Endodermal cell (in vitro differentiated cells): ENCODE results near the gene FAM181A. TPM values are rescaled to one million over a fixed set of nuclear protein-coding genes. Genes with fewer than 3 reads are reported as not detected.
A peak's percentile ranks its signal among the peaks of the same experiment; 100 is the strongest.

Experiments
- DNase-seq: peaks from one replicate; pipeline ENCODE4 v3.0.0-alpha.2; 2017
- H3K27ac ChIP-seq: 2 replicates; pipeline ENCODE4 v1.5.1; 2013; ENCODE audit warnings: mild to moderate bottlenecking, low read depth, low read length, moderate library complexity
- H3K27me3 ChIP-seq: 2 replicates; pipeline ENCODE4 v1.6.1; 2013; ENCODE audit warnings: mild to moderate bottlenecking, low read length, moderate library complexity; ENCODE audit not compliant: insufficient read depth, control insufficient read depth, poor library complexity, severe bottlenecking
- H3K36me3 ChIP-seq: 2 replicates; pipeline ENCODE4 v1.7.0; 2013; ENCODE audit warnings: mild to moderate bottlenecking, low read length, moderate library complexity; ENCODE audit not compliant: control insufficient read depth, insufficient read depth
- H3K4me1 ChIP-seq: one replicate; pipeline ENCODE4 v1.7.0; 2013; ENCODE audit warnings: low read length; ENCODE audit not compliant: control insufficient read depth, insufficient read depth
- H3K4me3 ChIP-seq: 2 replicates; pipeline ENCODE4 v1.5.1; 2013; ENCODE audit warnings: mild to moderate bottlenecking, low read length, moderate library complexity
- H3K9ac ChIP-seq: 2 replicates; pipeline ENCODE4 v1.6.1; 2013; ENCODE audit warnings: mild to moderate bottlenecking, low read length, moderate library complexity; ENCODE audit not compliant: poor library complexity, severe bottlenecking; ENCODE audit errors: extremely low read depth
- H3K9me3 ChIP-seq: 2 replicates; pipeline ENCODE4 v1.6.1; 2013; ENCODE audit warnings: mild to moderate bottlenecking, low read length, moderate library complexity; ENCODE audit not compliant: control insufficient read depth
- H3K27ac Mint-ChIP-seq: 2 replicates; pipeline ENCODE4 v1.8.0; 2020; ENCODE audit warnings: mixed read lengths
- H3K27me3 Mint-ChIP-seq: 2 replicates; pipeline ENCODE4 v1.8.0; 2021; ENCODE audit warnings: mild to moderate bottlenecking, mixed read lengths; ENCODE audit not compliant: insufficient read depth
- H3K36me3 Mint-ChIP-seq: 2 replicates; pipeline ENCODE4 v1.8.0; 2020; ENCODE audit warnings: low read depth, mixed read lengths
- H3K4me1 Mint-ChIP-seq: 2 replicates; pipeline ENCODE4 v1.8.0; 2020; ENCODE audit warnings: mixed read lengths
- H3K4me3 Mint-ChIP-seq: 2 replicates; pipeline ENCODE4 v1.8.0; 2020; ENCODE audit warnings: mild to moderate bottlenecking, moderate library complexity, mixed read lengths
- H3K9me3 Mint-ChIP-seq: 2 replicates; pipeline ENCODE4 v1.8.0; 2020; ENCODE audit warnings: mild to moderate bottlenecking, mixed read lengths
- WGBS, 2 experiments: methylation state at CpG; one replicate each; pipeline versions ENCODE4 v1.1.5 to v1.1.7; 2013; ENCODE audit warnings: missing lambda C conversion rate in 2 of 2, mixed read lengths in 1 of 2; ENCODE audit not compliant: insufficient coverage in 1 of 2, insufficient read length in 1 of 2; 5-methylcytosine and 5-hydroxymethylcytosine counted together
- total RNA-seq, 2 donors: library from RNA; stranded (reverse); fragmentation: NEBNext Ultra II Directional in 1 of 2; extraction: Animal tissue kit (Norgen Biotek cat#: 25700) in 1 of 2; gene quantifications; 2 replicates in 1 of 2; 3 replicates in 1 of 2; pipeline ENCODE4 v1.2.1, GENCODE V29; 2021
- TF ChIP-seq, protein P1 (sequence below): fragments of 200-600 bp; sonication (generic); conservative IDR thresholded peaks from 2 replicates; pipeline ENCODE4 v1.5.0; 2021; ENCODE audit warnings: antibody characterized with exemption, mild to moderate bottlenecking

Gene FAM181A
- total RNA-seq, 2 donors from 2014 or later = not detected

DNA sequence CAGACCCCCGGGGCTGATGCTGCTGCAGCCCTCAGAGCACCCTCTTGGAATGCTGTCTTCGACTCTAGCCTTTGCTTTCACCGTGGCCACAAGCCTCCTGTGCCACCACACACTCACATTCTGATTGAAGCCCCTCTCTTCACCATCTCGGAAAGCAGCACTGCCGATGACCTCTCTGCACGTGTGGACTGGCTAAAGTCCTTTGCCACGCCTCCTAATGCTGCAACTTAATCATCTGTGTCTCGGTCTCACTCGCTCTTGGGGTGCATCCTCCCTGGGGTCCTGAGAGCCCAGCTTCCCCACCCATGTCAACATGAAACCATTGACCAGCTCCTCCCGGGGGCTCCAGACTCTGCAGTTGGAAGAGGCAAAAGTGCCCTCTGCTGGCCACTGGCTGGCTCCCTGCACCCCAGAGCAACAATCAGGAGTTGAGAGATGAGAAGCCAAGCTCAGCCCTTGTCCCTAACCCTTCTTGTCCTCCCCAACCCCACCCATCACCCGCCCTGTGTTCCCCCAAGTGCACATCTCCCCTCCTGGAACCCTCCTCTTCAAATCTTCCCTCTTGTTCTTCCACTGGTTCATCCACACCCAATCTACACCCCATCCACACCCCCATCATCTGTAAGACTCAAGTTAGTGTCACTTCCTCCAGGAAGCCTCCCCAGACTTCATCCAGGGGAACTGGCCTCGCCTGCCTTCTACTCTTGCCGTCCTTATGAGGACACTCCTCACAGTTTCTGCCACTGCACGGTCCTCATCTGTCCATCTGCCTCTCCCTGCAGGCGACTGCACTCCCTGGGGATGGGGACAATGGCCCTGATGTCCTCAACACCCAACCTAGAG is 23.6 kb upstream of the FAM181A start:
- 70 to 86% methylated on average over 12 to 15 of the region's 15 CpGs for WGBS, 2 experiments
- no peaks in the 10 kb centered on the region for H3K4me1 ChIP-seq
- TF ChIP-seq, protein P1, sequence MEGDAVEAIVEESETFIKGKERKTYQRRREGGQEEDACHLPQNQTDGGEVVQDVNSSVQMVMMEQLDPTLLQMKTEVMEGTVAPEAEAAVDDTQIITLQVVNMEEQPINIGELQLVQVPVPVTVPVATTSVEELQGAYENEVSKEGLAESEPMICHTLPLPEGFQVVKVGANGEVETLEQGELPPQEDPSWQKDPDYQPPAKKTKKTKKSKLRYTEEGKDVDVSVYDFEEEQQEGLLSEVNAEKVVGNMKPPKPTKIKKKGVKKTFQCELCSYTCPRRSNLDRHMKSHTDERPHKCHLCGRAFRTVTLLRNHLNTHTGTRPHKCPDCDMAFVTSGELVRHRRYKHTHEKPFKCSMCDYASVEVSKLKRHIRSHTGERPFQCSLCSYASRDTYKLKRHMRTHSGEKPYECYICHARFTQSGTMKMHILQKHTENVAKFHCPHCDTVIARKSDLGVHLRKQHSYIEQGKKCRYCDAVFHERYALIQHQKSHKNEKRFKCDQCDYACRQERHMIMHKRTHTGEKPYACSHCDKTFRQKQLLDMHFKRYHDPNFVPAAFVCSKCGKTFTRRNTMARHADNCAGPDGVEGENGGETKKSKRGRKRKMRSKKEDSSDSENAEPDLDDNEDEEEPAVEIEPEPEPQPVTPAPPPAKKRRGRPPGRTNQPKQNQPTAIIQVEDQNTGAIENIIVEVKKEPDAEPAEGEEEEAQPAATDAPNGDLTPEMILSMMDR = peak; percentile 88
- no peaks in the 10 kb centered on the region for H3K9me3 ChIP-seq
- Mint-ChIP-seq H3K4me1 (peaks cover 7% of the 10 kb centered on the region), H3K27me3 (no peaks in the 10 kb centered on the region), H3K4me3 (no peak overlapping the region), H3K36me3 (no peaks in the 10 kb centered on the region), H3K27ac (no peak overlapping the region), H3K9me3 (no peaks in the 10 kb centered on the region)
- no peak overlapping the region for H3K9ac ChIP-seq
- DNase-seq = peak; percentile 88
- no peak overlapping the region for H3K27ac ChIP-seq
- H3K4me3 ChIP-seq = no peak overlapping the region
- no peaks in the 10 kb centered on the region for H3K27me3 ChIP-seq
- H3K36me3 ChIP-seq = no peaks in the 10 kb centered on the region

DNA sequence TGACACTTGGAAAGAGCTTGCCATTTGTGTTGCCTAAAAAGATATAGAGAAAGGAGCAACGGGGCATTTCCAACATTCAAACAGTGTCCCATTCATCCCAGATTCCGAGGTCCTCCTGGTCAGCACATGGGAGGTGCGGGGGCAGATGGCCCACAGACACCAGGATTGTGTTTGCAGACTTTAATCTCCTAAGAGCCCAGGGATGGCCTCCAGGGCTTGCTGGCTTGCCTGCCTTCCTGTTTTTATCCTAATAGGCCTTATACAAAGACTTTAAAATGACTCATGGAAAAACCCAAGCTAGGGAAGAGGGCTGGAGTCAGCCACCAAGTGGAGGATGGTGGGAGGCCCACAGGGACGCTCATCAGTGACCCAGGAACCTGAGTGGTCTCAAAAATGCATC is 21.5 kb upstream of the FAM181A start:
- Histone ChIP-seq H3K27me3 (no peaks in the 10 kb centered on the region), H3K4me3 (no peak overlapping the region), H3K9me3 (no peaks in the 10 kb centered on the region), H3K36me3 (no peaks in the 10 kb centered on the region), H3K27ac (no peak overlapping the region), H3K9ac (no peak overlapping the region), H3K4me1 (no peaks in the 10 kb centered on the region)
- no peak for DNase-seq
- no peak overlapping the region for H3K27ac Mint-ChIP-seq
- no peaks in the 10 kb centered on the region for H3K9me3 Mint-ChIP-seq
- TF ChIP-seq, protein P1 = no peak
- no peak overlapping the region for H3K4me3 Mint-ChIP-seq
- no peaks in the 10 kb centered on the region for H3K27me3 Mint-ChIP-seq
- no peaks in the 10 kb centered on the region for H3K36me3 Mint-ChIP-seq
- 95 to 100% methylated on average over 3 to 4 of the region's 4 CpGs for WGBS, 2 experiments
- peaks cover 7% of the 10 kb centered on the region for H3K4me1 Mint-ChIP-seq

DNA sequence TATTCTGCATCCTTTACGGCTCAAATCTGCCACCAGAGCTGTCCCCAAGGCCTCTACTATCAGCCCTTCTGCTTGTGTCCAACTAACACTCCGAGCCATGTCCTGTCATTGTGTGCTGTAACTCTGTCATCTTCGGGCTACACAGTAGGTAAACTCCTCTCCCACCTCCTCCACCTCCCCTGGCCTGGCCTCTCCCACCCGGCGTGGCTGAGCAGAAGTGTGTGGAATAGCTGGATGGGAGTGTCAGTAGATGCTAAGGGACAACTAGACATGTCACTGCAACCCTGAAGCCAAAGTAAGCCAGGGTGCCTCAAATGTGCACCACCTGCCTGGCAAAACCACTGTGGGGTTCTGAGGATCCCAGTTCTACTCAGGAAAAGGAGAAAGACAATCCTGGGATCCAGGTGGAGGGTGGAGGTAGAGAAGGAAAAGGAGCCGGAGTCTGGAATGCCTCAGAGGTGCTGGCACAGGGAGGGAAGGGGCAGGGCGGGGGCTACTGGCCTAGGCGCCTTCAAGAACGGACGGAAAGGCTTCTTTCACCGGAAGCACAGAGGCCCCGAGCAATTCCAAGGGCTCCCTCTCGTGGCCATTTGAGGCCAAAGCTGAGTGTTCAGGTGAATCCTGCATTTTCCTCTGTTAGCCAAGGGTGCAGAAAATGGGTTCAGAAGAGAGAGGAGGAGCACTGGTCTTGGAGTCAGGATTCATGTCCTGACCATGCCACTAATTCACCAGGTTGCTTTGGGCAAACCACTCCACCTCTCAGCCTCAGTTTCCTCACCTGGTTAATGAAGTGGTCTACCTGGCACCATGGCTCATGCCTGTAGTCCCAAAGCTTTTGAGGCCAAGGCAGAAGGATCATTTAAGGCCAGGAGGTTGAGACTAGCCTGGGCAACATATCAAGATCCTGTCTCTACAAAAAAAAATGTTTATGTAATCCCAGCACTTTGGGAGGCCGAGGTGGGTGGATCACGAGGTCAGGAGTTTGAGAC is 20.5 kb upstream of the FAM181A start:
- Mint-ChIP-seq H3K9me3 (no peaks in the 10 kb centered on the region), H3K27ac (no peak overlapping the region), H3K27me3 (peaks cover 2% of the 10 kb centered on the region), H3K4me3 (no peak overlapping the region), H3K36me3 (no peaks in the 10 kb centered on the region), H3K4me1 (peaks cover 7% of the 10 kb centered on the region)
- 61 to 95% methylated on average over 4 to 15 of the region's 15 CpGs for WGBS, 2 experiments
- Histone ChIP-seq H3K4me1 (no peaks in the 10 kb centered on the region), H3K9ac (no peak overlapping the region), H3K27me3 (no peaks in the 10 kb centered on the region), H3K9me3 (no peaks in the 10 kb centered on the region), H3K4me3 (no peak overlapping the region), H3K36me3 (no peaks in the 10 kb centered on the region), H3K27ac (no peak overlapping the region)
- TF ChIP-seq, protein P1 = peak; percentile 92
- peak; percentile 93 for DNase-seq
